Measurements from ENCODE around the gene EFNA3. TPM values are rescaled to one million over a fixed set of nuclear protein-coding genes. Genes with fewer than 3 reads are reported as not detected.

The EFNA3 gene
- total RNA-seq, 1 donor from 2014 or later, result 2.9 TPM

DNA sequence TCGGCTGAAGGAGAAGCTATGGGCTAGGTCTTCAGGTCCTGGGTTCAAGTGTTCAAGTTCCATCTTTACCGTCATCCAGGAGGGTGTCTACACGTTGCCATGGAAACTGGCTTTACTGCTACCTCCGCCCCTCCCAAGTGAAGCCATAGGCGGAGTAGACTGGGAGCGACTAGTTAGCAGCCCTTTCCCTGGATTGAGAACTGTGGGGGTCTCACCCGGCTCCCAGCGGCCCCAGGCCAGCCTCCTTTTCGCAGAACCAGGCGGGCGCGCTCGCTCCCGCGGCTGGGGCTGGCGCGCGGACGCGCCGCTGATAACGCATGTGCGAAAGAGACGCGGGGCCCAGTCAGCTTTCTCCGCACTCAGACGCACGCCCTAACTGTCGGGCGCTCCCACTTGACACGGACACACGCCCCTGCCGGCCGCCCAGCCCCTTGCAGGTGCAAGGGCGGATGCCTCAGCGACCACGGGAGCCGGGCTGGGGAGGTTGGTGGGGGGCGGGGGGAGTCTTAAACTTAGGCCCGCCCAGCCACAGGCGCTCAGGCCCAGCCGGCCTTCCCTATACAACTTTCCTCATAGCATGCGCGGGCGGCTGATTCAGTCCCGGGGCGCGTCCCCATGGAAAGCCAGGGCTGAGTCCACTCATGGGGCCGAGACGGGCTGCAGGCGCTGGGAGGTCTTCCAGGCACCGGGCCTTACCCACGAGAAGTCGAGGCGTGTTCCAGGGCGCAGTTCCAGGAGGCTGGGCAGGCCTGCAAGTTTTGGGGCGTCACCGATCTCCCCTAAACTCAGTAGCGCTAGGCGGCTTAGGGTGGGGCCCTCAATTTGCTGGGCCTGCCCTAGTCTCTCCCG, 7.7 kb upstream of the EFNA3 start:
- TF ChIP-seq, protein P1, sequence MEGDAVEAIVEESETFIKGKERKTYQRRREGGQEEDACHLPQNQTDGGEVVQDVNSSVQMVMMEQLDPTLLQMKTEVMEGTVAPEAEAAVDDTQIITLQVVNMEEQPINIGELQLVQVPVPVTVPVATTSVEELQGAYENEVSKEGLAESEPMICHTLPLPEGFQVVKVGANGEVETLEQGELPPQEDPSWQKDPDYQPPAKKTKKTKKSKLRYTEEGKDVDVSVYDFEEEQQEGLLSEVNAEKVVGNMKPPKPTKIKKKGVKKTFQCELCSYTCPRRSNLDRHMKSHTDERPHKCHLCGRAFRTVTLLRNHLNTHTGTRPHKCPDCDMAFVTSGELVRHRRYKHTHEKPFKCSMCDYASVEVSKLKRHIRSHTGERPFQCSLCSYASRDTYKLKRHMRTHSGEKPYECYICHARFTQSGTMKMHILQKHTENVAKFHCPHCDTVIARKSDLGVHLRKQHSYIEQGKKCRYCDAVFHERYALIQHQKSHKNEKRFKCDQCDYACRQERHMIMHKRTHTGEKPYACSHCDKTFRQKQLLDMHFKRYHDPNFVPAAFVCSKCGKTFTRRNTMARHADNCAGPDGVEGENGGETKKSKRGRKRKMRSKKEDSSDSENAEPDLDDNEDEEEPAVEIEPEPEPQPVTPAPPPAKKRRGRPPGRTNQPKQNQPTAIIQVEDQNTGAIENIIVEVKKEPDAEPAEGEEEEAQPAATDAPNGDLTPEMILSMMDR (IDR thresholded peaks at IDR 0.05; ENCODE audit: insufficient read depth, low read depth, low read length), result no peak
- TF ChIP-seq EZH2 (IDR thresholded peaks at IDR 0.05; ENCODE audit: insufficient read depth, low read length), result no peak
- Histone ChIP-seq H3K4me1 (ENCODE audit: insufficient read depth, low read length) (peaks cover 7% of the 10 kb centered on the region), H3K4me2 (ENCODE audit: low read length) (peak overlapping the region; percentile 85), H3K79me2 (ENCODE audit: insufficient read depth, low read length) (peaks cover 5% of the 10 kb centered on the region), H4K20me1 (ENCODE audit: insufficient read depth, low read length) (peaks cover 25% of the 10 kb centered on the region), H3K9me3 (ENCODE audit: insufficient read depth, low read depth, low read length) (no peaks in the 10 kb centered on the region), H3K9ac (ENCODE audit: low read length) (peak overlapping the region; percentile 44), H2AFZ (ENCODE audit: low read depth, low read length) (peak overlapping the region; percentile 7), H3K27ac (ENCODE audit: low read depth, low read length) (no peak overlapping the region), H3K27me3 (ENCODE audit: insufficient read depth, low read length) (peaks cover 20% of the 10 kb centered on the region), H3K36me3 (ENCODE audit: insufficient read depth, low read length) (peaks cover 4% of the 10 kb centered on the region), H3K4me3 (ENCODE audit: insufficient read depth, low read depth, low read length) (peak overlapping the region; percentile 50)
- no peak for FAIRE-seq
- Mint-ChIP-seq H3K4me1 (ENCODE audit: low read depth, unreplicated experiment) (peaks cover 10% of the 10 kb centered on the region), H3K9me3 (ENCODE audit: unreplicated experiment) (no peaks in the 10 kb centered on the region), H3K27me3 (ENCODE audit: low read depth, unreplicated experiment) (peaks cover 30% of the 10 kb centered on the region), H3K36me3 (ENCODE audit: low read depth, unreplicated experiment) (peaks cover 7% of the 10 kb centered on the region), H3K27ac (ENCODE audit: unreplicated experiment) (peak overlapping the region; percentile 48), H3K4me3 (ENCODE audit: unreplicated experiment) (peak overlapping the region; percentile 84)
- peak; percentile 61 for DNase-seq (ENCODE audit: low read depth)

DNA sequence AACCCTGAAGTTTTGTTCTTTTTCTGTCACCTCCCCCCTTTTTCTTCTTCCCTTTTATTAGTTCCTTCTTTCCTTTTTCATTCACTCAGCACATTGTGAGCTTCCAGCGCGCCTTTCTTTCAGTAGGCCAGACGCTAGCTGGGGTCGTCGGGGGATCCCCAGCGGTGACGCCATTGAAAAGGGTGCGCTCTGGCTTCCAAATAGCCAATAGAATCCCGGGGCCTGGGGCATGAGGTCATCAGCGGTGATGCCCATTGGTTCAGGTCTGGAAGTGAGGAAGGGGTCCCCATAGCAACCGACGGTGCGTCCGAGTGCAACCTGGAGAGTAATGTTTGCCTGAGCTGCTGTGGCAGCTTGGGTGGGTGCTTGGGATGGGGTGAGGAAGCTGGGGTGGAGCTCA, 6.9 kb upstream of the EFNA3 start:
- Histone ChIP-seq H3K4me2 (ENCODE audit: low read length) (peak overlapping the region; percentile 85), H3K27me3 (ENCODE audit: insufficient read depth, low read length) (peaks cover 20% of the 10 kb centered on the region), H3K4me3 (ENCODE audit: insufficient read depth, low read depth, low read length) (no peak overlapping the region), H4K20me1 (ENCODE audit: insufficient read depth, low read length) (peaks cover 18% of the 10 kb centered on the region), H3K4me1 (ENCODE audit: insufficient read depth, low read length) (peaks cover 7% of the 10 kb centered on the region), H3K36me3 (ENCODE audit: insufficient read depth, low read length) (peaks cover 4% of the 10 kb centered on the region), H3K27ac (ENCODE audit: low read depth, low read length) (no peak overlapping the region), H2AFZ (ENCODE audit: low read depth, low read length) (no peak overlapping the region), H3K79me2 (ENCODE audit: insufficient read depth, low read length) (no peaks in the 10 kb centered on the region), H3K9me3 (ENCODE audit: insufficient read depth, low read depth, low read length) (no peaks in the 10 kb centered on the region), H3K9ac (ENCODE audit: low read length) (peak overlapping the region; percentile 16)
- no peak for TF ChIP-seq EZH2 (IDR thresholded peaks at IDR 0.05; ENCODE audit: insufficient read depth, low read length)
- TF ChIP-seq, protein P1 (IDR thresholded peaks at IDR 0.05; ENCODE audit: insufficient read depth, low read depth, low read length), result no peak
- H3K36me3 Mint-ChIP-seq (ENCODE audit: low read depth, unreplicated experiment), result peaks cover 6% of the 10 kb centered on the region
- peaks cover 10% of the 10 kb centered on the region for H3K4me1 Mint-ChIP-seq (ENCODE audit: low read depth, unreplicated experiment)
- H3K27ac Mint-ChIP-seq (ENCODE audit: unreplicated experiment), result peak overlapping the region; percentile 48
- H3K9me3 Mint-ChIP-seq (ENCODE audit: unreplicated experiment), result no peaks in the 10 kb centered on the region
- peak overlapping the region; percentile 84 for H3K4me3 Mint-ChIP-seq (ENCODE audit: unreplicated experiment)
- H3K27me3 Mint-ChIP-seq (ENCODE audit: low read depth, unreplicated experiment), result peaks cover 30% of the 10 kb centered on the region
- FAIRE-seq (no peak), DNase-seq (ENCODE audit: low read depth) (no peak)
